Ectodermal cell (in vitro differentiated cells): ENCODE data around the gene CCDC91.

Experiments used
- H3K27ac ChIP-seq: 2 replicates; pipeline ENCODE4 v1.7.0; 2013; ENCODE audit warnings: mild to moderate bottlenecking, low read depth, low read length; ENCODE audit not compliant: insufficient read depth, poor library complexity, severe bottlenecking
- H3K27me3 ChIP-seq: 2 replicates; pipeline ENCODE4 v1.7.0; 2013; ENCODE audit warnings: mild to moderate bottlenecking, low read length; ENCODE audit not compliant: insufficient read depth, control insufficient read depth, poor library complexity, severe bottlenecking
- H3K36me3 ChIP-seq: one replicate; pipeline ENCODE4 v1.7.0; 2013; ENCODE audit warnings: low read length; ENCODE audit not compliant: control insufficient read depth, insufficient read depth
- H3K4me1 ChIP-seq: one replicate; pipeline ENCODE4 v1.7.0; 2013; ENCODE audit warnings: low read length; ENCODE audit not compliant: control insufficient read depth, insufficient read depth
- H3K4me3 ChIP-seq: 2 replicates; pipeline ENCODE4 v1.7.0; 2013; ENCODE audit warnings: low read depth, low read length, control low read depth; ENCODE audit not compliant: insufficient read depth
- H3K9me3 ChIP-seq: 2 replicates; pipeline ENCODE4 v1.7.0; 2013; ENCODE audit warnings: mild to moderate bottlenecking, low read length, moderate library complexity; ENCODE audit not compliant: control insufficient read depth
- WGBS, 2 experiments: methylation state at CpG; one replicate each; pipeline ENCODE4 v1.1.7; 2013; ENCODE audit warnings: missing lambda C conversion rate in 2 of 2; 5-methylcytosine and 5-hydroxymethylcytosine counted together

CCDC91 gene

GRCh38 chr12:28209782-28210181, 19.5 kb downstream of the CCDC91 start:
- H3K9me3 ChIP-seq = no peaks in the 10 kb centered on the region
- no peaks in the 10 kb centered on the region for H3K27me3 ChIP-seq
- no peak overlapping the region for H3K4me3 ChIP-seq
- H3K27ac ChIP-seq = no peak overlapping the region
- no peaks in the 10 kb centered on the region for H3K36me3 ChIP-seq
- WGBS, 2 experiments = 0% methylated on average over 1 of the region's 1 CpG
- H3K4me1 ChIP-seq = no peaks in the 10 kb centered on the region

GRCh38 chr12:28212182-28212581, 21.9 kb downstream of the CCDC91 start:
- H3K36me3 ChIP-seq = no peaks in the 10 kb centered on the region
- no peak overlapping the region for H3K4me3 ChIP-seq
- no peaks in the 10 kb centered on the region for H3K27me3 ChIP-seq
- no peaks in the 10 kb centered on the region for H3K4me1 ChIP-seq
- WGBS, 2 experiments = 92 to 94% methylated on average over 3 of the region's 3 CpGs
- no peak overlapping the region for H3K27ac ChIP-seq
- H3K9me3 ChIP-seq = no peaks in the 10 kb centered on the region

- no peak overlapping the region for H3K27ac ChIP-seq
- H3K4me3 ChIP-seq = no peak overlapping the region
- no peaks in the 10 kb centered on the region for H3K27me3 ChIP-seq
- H3K9me3 ChIP-seq = no peaks in the 10 kb centered on the region
- peaks cover 5% of the 10 kb centered on the region for H3K36me3 ChIP-seq
- no peaks in the 10 kb centered on the region for H3K4me1 ChIP-seq
Measured at GRCh38 chr12:28215021-28215420, 24.8 kb downstream of the CCDC91 start.

GRCh38 chr12:28216016-28216415, 25.8 kb downstream of the CCDC91 start:
- H3K27ac ChIP-seq = no peak overlapping the region
- H3K36me3 ChIP-seq = peaks cover 5% of the 10 kb centered on the region
- 70 to 100% methylated on average over 1 to 2 of the region's 2 CpGs for WGBS, 2 experiments
- H3K4me3 ChIP-seq = no peak overlapping the region
- no peaks in the 10 kb centered on the region for H3K4me1 ChIP-seq
- H3K9me3 ChIP-seq = no peaks in the 10 kb centered on the region
- H3K27me3 ChIP-seq = no peaks in the 10 kb centered on the region

DNA sequence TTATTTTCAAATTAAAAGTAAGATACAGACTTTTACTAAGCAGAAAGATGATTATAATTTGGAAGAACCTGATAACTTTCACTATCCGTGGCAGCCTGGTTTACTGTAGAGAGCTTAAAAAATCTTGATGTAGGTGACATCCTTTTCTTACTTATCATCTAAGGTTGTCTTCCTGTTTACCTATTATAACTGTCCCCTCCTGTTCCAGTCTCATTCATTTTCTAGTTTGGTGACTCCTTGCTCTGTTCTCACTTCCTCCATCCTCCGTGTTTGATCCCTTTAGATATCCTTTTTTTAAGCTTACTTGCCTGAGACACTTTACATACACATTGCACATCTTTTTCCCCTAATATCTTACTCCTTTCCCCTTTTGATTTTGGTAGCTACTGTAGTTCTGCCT, 27.5 kb downstream of the CCDC91 start:
- Histone ChIP-seq H3K4me1 (no peaks in the 10 kb centered on the region), H3K36me3 (peaks cover 5% of the 10 kb centered on the region), H3K27ac (no peak overlapping the region), H3K9me3 (no peaks in the 10 kb centered on the region), H3K4me3 (no peak overlapping the region), H3K27me3 (no peaks in the 10 kb centered on the region)
- 86 to 92% methylated on average over 1 to 2 of the region's 2 CpGs for WGBS, 2 experiments

GRCh38 chr12:28218875-28219274, 28.6 kb downstream of the CCDC91 start:
- H3K4me3 ChIP-seq = no peak overlapping the region
- no peak overlapping the region for H3K27ac ChIP-seq
- H3K27me3 ChIP-seq = no peaks in the 10 kb centered on the region
- WGBS, 2 experiments = no CpG with 5 or more reads among the region's 1 CpG
- no peaks in the 10 kb centered on the region for H3K9me3 ChIP-seq
- peaks cover 5% of the 10 kb centered on the region for H3K36me3 ChIP-seq
- no peaks in the 10 kb centered on the region for H3K4me1 ChIP-seq

DNA sequence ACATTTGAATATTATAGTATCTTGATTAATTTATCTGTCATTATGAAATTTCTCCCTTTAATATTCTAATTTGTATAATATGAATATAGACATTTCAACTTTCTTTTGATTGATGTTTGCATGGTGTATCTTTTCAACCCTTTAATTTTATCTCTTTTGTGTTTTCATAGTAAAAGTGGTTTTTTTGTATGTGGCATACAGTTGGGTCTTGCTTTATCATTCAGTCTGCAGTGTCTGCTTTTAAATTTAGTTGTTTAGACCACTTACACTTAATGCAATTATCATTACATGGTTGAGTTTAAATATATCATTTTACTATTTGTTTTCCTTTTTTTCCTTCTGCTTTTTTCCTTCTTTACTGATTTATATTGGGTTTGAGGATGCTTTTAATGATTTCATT, 29.6 kb downstream of the CCDC91 start:
- Histone ChIP-seq H3K27me3 (no peaks in the 10 kb centered on the region), H3K4me3 (no peak overlapping the region), H3K36me3 (peaks cover 5% of the 10 kb centered on the region), H3K27ac (no peak overlapping the region), H3K4me1 (no peaks in the 10 kb centered on the region), H3K9me3 (no peaks in the 10 kb centered on the region)

DNA sequence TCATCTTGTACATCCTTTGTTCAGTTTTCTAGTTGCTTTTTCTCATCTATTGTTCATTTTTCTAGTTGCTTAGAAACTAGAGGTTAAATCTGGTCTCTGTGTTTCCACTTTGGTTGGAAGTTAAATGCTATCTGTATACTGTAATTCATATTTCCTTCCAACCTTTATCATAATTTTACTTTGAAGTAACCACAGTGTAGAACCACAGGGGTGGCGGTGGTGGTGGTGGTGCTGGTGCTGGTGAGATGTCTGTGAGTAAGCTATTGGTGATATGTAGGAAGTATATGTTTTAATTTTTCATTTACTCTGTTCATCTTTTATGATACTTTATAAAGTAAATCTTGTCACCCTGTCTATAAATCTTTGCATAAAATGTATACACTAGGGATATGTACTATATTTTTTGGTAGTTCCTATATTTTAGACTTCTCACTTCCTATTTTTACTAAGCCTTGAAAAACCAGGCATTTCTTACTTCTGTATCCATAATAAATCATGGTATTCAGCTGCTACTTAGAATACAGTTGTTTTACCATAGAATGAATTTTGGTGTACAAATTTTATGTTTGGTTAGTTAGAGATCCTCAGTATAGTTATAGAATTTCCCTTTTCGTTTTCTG, 31.9 kb downstream of the CCDC91 start:
- no peaks in the 10 kb centered on the region for H3K9me3 ChIP-seq
- H3K27me3 ChIP-seq = no peaks in the 10 kb centered on the region
- no peak overlapping the region for H3K4me3 ChIP-seq
- H3K27ac ChIP-seq = no peak overlapping the region
- H3K36me3 ChIP-seq = peaks cover 5% of the 10 kb centered on the region
- 85 to 88% methylated on average over 1 of the region's 2 CpGs for WGBS, 2 experiments
- H3K4me1 ChIP-seq = no peaks in the 10 kb centered on the region

GRCh38 chr12:28223025-28223554, 32.8 kb downstream of the CCDC91 start:
- Histone ChIP-seq H3K4me1 (no peaks in the 10 kb centered on the region), H3K36me3 (peaks cover 5% of the 10 kb centered on the region), H3K4me3 (no peak overlapping the region), H3K9me3 (no peaks in the 10 kb centered on the region), H3K27ac (no peak overlapping the region), H3K27me3 (no peaks in the 10 kb centered on the region)
- WGBS, 2 experiments = 88 to 93% methylated on average over 3 of the region's 3 CpGs

- H3K36me3 ChIP-seq = peaks cover under 1% of the 10 kb centered on the region
- H3K9me3 ChIP-seq = no peaks in the 10 kb centered on the region
- no peak overlapping the region for H3K4me3 ChIP-seq
- no peak overlapping the region for H3K27ac ChIP-seq
- no peaks in the 10 kb centered on the region for H3K4me1 ChIP-seq
- no peaks in the 10 kb centered on the region for H3K27me3 ChIP-seq
- WGBS, 2 experiments = 96% methylated on average over 2 of the region's 2 CpGs
Measured at GRCh38 chr12:28223858-28224257, 33.6 kb downstream of the CCDC91 start.

- Histone ChIP-seq H3K4me1 (no peaks in the 10 kb centered on the region), H3K27ac (no peak overlapping the region), H3K4me3 (no peak overlapping the region), H3K9me3 (no peaks in the 10 kb centered on the region), H3K36me3 (no peaks in the 10 kb centered on the region), H3K27me3 (no peaks in the 10 kb centered on the region)
Measured at GRCh38 chr12:28226705-28227104, 36.4 kb downstream of the CCDC91 start.
